Embryonic facial prominence (tissue), 1 donor: ENCODE data around the gene GPRIN3.
"Not testable (repeated sequence)": the region's sequence is repeated elsewhere in the genome, so short reads cannot be mapped to it uniquely, and the experiment has no call there.

Source experiments
- DNase-seq: peaks from one replicate; pipeline ENCODE4 v3.0.0-alpha.2; 2016; ENCODE audit errors: extremely low spot score

GPRIN3 gene

GRCh38 chr4:89216422-89216821 lies 91.2 kb downstream of the GPRIN3 start:
- no peak for DNase-seq

DNA sequence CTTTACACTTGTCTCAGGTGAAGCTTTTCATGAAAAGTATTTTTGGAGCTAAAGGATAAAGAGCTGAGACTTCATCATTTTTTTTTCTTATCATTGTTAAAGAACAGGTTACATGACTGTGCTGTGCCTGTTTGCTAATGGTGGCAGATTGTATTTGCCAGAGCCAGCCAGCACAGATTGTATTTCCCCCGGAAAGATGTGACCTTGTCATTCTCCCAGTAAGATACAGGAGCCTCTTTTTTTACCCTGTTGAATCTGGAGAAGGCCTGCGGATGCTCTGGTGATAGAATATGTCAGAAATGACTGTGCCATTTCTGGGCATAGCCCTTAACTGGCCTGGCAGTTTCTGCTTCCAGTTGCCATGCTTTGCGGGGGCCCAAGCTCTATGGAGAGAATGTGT lies 91.9 kb downstream of the GPRIN3 start:
- DNase-seq, result no peak

DNA sequence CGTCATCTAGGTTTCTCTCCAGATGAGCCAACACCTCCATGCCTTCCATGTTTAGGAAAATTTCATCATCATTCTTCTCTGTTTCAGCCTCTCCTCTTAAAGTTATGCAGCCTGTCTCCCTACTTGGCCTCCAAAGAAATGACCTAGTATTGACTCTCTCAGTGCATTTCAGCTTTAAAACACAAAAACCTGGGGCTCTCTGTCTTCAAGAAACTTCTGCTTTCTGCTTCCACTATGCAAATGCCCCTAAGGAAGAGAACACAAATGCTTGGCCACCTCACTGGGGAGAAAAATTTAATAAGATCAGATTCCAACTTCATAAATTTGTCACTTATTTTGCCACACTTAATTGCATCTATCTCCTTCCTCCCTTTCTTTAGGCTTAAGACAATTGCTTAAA lies 93.3 kb downstream of the GPRIN3 start:
- DNase-seq, result no peak

GRCh38 chr4:89213382-89213701 lies 94.3 kb downstream of the GPRIN3 start:
- no peak for DNase-seq

DNA sequence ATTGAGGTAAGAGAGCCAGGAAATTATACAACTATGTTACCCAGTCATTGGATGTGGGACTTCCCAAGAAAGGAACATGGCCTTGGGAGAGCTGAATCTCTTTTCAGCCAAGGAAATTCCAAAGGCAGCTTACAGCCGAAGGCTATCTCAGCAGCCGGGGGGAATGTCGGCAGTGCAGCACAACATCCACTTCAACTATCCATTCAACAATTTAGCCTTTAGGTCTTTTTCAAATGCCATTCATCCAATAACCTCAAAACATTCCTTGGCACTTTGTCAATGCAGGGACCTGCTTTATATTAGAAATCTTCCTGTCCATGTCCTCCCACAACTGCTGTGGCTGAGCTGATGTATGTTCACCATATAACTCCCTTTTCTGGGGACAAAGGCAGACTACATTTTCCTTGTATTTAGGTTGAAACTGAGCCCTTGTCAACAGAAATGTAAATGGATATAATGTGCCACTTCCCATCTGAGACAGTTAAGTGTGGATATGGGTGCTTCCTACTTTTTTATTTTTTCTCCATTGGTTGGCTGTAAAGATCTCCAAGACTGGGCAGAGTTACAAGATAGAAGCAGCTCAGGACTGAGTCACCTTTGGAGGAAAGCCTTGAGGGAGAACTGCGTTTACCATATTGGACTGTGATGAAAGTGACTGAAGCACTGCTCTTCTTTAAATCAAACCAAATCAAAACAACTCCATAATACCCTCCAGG lies 94.8 kb downstream of the GPRIN3 start:
- DNase-seq, result no peak

GRCh38 chr4:89204624-89205023 lies 103.0 kb downstream of the GPRIN3 start:
- no peak for DNase-seq

GRCh38 chr4:89203902-89204301 lies 103.7 kb downstream of the GPRIN3 start:
- DNase-seq, result no peak

DNA sequence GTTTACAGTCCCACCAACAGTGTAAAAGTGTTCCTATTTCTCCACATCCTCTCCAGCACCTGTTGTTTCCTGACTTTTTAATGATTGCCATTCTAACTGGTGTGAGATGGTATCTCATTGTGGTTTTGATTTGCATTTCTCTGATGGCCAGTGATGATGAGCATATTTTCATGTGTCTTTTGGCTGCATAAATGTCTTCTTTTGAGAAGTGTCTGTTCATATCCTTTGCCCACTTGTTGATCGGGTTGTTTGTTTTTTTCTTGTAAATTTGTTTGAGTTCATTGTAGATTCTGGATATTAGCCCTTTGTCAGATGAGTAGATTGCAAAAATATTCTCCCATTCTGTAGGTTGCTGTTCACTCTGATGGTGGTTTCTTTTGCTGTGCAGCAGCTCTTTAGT lies 108.2 kb downstream of the GPRIN3 start:
- DNase-seq, result not testable (repeated sequence)

GRCh38 chr4:89197920-89198319 lies 109.7 kb downstream of the GPRIN3 start:
- no peak for DNase-seq

DNA sequence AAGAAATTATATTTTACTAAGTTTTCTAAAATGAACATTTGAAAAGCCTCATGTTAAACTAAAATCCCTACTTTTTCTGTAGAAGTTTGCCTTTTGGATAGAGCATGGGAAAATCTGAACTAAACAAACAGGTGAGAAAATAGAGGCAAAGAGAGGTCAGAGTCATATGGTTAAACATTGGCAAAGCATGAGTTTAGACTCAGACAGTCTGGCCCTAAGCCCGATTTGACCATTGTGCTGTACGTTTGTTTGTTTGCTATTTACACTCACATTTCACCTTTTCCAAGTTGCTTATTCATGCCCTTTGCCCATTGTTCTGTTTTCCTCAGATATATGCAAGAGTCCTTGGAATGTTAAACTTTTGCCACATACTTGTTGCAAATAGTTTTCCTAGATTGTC lies 110.9 kb downstream of the GPRIN3 start:
- no peak for DNase-seq

DNA sequence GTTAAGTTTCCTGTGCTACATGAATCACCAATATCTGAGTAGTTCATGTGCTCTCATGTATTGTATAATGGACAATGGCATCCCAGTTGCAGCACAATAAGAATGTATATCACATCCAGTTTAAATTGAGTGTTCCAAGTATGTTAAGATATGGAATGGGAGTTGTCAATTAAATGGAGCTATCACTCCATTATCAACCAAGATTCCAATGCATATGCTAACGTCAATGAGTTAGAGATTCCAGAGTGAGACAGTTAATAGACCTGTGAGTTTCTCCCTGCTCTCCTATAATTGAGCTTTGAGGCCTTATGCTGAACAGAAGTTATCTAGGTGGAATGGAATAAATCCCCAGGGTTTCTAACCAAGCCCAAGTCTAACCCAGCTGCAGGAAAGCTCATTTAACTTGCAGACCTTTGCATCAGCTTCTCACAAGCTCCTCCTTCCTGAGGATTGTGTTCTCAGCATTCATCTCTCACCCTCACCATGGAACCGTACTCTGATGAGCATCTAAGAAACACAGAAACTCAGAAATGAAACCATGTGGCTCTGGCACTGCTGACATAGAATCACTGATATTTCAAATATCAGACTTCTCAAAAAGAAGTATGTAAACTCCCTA lies 111.4 kb downstream of the GPRIN3 start:
- no peak for DNase-seq

DNA sequence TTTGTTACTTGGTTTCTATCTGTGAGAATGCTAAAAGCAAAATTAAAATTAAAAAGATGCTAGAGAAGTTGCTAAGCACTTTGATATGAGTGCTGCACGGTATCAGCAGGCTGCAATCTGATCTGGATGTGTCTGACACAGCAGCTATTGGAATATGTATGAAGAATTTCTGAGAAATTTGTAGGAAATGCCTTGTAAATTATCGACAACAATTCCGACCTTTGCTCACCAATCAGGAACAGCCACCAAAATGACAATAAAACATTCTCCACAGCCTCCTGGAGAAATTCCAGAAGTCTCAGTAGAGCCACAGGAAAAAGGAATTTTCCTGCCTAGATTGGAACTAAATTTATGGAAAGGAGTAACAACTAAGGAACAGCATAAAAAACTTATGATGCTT lies 113.8 kb downstream of the GPRIN3 start:
- no peak for DNase-seq
